ENCODE measurements around the gene BPIFA3.

BPIFA3 gene

DNA sequence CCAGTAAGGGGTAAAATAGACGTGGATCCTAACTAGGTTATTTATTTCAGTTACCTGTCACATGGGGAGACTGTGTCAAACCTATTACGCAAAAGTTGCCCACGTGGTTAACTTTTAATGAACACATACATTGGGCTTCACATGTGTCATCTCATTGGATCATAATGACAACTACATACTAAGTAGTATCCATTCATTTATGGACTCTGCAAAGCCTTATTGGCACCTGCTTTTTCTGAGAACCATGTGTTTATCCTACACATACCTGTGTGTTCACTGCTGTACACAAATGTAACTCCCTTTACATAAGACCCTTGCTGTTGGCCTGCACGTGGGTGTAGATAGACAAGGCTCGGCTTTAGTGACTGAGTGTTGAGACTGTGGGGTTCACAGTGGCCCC is 23.8 kb downstream of the BPIFA3 start (continued):
- TF ChIP-seq, protein P1, sequence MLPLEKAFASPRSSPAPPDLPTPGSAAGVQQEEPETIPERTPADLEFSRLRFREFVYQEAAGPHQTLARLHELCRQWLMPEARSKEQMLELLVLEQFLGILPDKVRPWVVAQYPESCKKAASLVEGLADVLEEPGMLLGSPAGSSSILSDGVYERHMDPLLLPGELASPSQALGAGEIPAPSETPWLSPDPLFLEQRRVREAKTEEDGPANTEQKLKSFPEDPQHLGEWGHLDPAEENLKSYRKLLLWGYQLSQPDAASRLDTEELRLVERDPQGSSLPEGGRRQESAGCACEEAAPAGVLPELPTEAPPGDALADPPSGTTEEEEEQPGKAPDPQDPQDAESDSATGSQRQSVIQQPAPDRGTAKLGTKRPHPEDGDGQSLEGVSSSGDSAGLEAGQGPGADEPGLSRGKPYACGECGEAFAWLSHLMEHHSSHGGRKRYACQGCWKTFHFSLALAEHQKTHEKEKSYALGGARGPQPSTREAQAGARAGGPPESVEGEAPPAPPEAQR (tag by site-specific recombination; IDR thresholded peaks at IDR 0.05), result no peak

DNA sequence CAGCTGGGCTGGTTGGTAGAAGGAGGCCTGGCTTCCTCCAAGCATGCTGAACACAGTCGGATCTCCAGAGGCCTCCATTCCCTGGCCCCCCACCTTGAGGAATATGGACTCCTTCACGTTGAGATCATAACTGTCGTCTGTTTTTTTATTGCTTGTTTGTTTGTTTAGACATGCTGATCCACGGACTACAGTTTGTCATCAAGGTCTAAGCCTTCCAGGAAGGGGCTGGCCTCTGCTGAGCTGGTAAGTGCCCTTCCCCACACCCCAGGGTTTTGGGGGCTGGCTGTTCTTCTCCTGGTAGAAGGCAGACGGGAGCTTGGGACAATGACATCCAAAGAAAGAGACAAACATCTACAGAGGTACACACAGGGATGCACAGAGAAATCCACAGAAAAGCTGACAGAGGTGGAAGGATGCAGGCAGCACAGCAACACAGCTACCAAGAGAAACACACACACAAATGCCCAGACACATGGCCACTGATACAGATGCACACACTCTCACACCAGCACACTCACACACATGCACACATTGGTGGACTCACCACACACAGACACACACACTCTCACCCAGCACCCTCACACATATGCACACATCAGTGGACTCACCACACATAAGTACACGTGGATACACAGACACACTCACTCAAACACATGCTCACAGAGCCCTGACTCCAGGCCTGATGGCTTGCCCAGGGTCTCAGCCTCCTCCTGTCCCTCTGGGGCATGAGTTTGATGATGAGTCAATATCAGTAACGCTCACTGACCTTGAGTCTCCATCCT is 25.4 kb downstream of the BPIFA3 start:
- Histone ChIP-seq H3K4me1 (ENCODE audit: control insufficient read depth, insufficient read depth, low read length) (no peaks in the 10 kb centered on the region), H3K9me3 (ENCODE audit: control insufficient read depth, insufficient read depth, low read depth, low read length) (no peaks in the 10 kb centered on the region), H3K4me3 (ENCODE audit: low read depth, low read length) (no peak overlapping the region), H3K27ac (ENCODE audit: extremely low read depth, low read depth, low read length) (no peak overlapping the region), H3K36me3 (ENCODE audit: control insufficient read depth in 2 of 2, insufficient read depth in 1 of 2, low read length in 2 of 2) (no peaks in the 10 kb centered on the region)
- TF ChIP-seq ZBTB17 (tag by site-specific recombination; IDR thresholded peaks at IDR 0.05) (no peak), ZIC2 (tag by site-specific recombination; IDR thresholded peaks at IDR 0.05) (peak; percentile 88), GFI1B (tag by site-specific recombination; IDR thresholded peaks at IDR 0.05) (no peak)
- ChIA-PET CTCF (no interaction called here), POLR2A (no interaction called here)

DNA sequence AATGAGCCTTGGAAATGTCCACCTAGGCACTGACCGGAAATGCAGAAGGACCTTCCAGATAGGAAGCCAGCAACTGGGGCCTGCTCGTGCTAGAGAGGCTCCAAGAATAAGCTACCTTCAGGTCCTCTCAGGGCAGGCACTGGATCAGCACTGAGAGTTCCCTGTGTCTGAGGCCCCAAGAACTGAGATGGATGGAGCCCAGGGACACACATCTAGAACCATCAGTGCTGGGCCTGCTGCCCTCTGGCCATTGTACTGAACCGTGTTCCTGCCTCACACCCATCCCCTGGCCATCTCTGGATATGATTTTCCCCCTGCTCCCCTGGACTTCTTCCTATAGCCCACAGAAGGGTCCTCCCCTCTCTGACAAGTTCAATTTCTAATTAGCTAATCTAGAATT is 28.9 kb downstream of the BPIFA3 start:
- CTCF ChIA-PET, result interaction anchor here (0.6 to 0.9 kb wide), 3 partner anchors 18 to 1904 kb away, joined by 3 to 4 read pairs (median 3); no protein-coding TSS in a partner anchor
- Histone ChIP-seq H3K27ac (ENCODE audit: extremely low read depth, low read depth, low read length) (no peak overlapping the region), H3K4me3 (ENCODE audit: low read depth, low read length) (no peak overlapping the region), H3K4me1 (ENCODE audit: control insufficient read depth, insufficient read depth, low read length) (no peaks in the 10 kb centered on the region), H3K36me3 (ENCODE audit: control insufficient read depth in 2 of 2, insufficient read depth in 1 of 2, low read length in 2 of 2) (no peaks in the 10 kb centered on the region), H3K9me3 (ENCODE audit: control insufficient read depth, insufficient read depth, low read depth, low read length) (no peaks in the 10 kb centered on the region)
- TF ChIP-seq ZNF48 (tag by site-specific recombination; IDR thresholded peaks at IDR 0.05) (no peak), BCL11A (tag by site-specific recombination; IDR thresholded peaks at IDR 0.05; ENCODE audit: low read depth) (no peak), KLF7 (tag by site-specific recombination; IDR thresholded peaks at IDR 0.05; ENCODE audit: borderline replicate concordance) (no peak), ZNF175 (tag by site-specific recombination; IDR thresholded peaks at IDR 0.05) (no peak), ZBTB17 (tag by site-specific recombination; IDR thresholded peaks at IDR 0.05) (no peak)
- POLR2A ChIA-PET, result no interaction called here

DNA sequence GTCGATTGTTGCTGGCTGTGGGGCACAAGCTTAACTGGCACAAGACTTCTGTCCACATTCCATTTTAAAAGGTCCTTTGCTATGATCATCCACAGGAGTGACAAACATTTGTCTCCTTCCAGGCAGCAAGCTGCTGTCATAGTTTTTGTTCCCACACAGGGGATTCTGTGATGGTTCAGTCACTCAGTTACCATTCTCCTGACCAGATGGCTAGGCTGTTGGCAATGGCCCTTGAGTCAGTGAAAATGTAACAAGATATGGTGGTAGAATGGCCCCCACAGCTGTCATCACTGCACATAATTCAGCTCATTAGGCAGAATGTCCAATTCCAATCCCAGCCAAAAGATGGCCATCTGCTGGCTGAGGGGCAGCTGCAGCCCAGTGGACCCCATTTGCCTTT is 32.3 kb downstream of the BPIFA3 start:
- H3K9me3 ChIP-seq (ENCODE audit: control insufficient read depth, insufficient read depth, low read depth, low read length), result no peaks in the 10 kb centered on the region
- H3K4me1 ChIP-seq (ENCODE audit: control insufficient read depth, insufficient read depth, low read length), result no peaks in the 10 kb centered on the region
- no peaks in the 10 kb centered on the region for H3K36me3 ChIP-seq (ENCODE audit: control insufficient read depth in 2 of 2, insufficient read depth in 1 of 2, low read length in 2 of 2)
- CTCF ChIA-PET, result interaction anchor here (2.1 kb wide), 1 partner anchor 13 kb away, joined by 9 read pairs; no protein-coding TSS in a partner anchor
- no peak overlapping the region for H3K4me3 ChIP-seq (ENCODE audit: low read depth, low read length)
- no peak overlapping the region for H3K27ac ChIP-seq (ENCODE audit: extremely low read depth, low read depth, low read length)
- POLR2A ChIA-PET, result no interaction called here
- TF ChIP-seq, protein P2, sequence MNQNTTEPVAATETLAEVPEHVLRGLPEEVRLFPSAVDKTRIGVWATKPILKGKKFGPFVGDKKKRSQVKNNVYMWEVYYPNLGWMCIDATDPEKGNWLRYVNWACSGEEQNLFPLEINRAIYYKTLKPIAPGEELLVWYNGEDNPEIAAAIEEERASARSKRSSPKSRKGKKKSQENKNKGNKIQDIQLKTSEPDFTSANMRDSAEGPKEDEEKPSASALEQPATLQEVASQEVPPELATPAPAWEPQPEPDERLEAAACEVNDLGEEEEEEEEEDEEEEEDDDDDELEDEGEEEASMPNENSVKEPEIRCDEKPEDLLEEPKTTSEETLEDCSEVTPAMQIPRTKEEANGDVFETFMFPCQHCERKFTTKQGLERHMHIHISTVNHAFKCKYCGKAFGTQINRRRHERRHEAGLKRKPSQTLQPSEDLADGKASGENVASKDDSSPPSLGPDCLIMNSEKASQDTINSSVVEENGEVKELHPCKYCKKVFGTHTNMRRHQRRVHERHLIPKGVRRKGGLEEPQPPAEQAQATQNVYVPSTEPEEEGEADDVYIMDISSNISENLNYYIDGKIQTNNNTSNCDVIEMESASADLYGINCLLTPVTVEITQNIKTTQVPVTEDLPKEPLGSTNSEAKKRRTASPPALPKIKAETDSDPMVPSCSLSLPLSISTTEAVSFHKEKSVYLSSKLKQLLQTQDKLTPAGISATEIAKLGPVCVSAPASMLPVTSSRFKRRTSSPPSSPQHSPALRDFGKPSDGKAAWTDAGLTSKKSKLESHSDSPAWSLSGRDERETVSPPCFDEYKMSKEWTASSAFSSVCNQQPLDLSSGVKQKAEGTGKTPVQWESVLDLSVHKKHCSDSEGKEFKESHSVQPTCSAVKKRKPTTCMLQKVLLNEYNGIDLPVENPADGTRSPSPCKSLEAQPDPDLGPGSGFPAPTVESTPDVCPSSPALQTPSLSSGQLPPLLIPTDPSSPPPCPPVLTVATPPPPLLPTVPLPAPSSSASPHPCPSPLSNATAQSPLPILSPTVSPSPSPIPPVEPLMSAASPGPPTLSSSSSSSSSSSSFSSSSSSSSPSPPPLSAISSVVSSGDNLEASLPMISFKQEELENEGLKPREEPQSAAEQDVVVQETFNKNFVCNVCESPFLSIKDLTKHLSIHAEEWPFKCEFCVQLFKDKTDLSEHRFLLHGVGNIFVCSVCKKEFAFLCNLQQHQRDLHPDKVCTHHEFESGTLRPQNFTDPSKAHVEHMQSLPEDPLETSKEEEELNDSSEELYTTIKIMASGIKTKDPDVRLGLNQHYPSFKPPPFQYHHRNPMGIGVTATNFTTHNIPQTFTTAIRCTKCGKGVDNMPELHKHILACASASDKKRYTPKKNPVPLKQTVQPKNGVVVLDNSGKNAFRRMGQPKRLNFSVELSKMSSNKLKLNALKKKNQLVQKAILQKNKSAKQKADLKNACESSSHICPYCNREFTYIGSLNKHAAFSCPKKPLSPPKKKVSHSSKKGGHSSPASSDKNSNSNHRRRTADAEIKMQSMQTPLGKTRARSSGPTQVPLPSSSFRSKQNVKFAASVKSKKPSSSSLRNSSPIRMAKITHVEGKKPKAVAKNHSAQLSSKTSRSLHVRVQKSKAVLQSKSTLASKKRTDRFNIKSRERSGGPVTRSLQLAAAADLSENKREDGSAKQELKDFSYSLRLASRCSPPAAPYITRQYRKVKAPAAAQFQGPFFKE (tag by site-specific recombination; IDR thresholded peaks at IDR 0.05; ENCODE audit: borderline replicate concordance), result no peak
- TF ChIP-seq, protein P3, sequence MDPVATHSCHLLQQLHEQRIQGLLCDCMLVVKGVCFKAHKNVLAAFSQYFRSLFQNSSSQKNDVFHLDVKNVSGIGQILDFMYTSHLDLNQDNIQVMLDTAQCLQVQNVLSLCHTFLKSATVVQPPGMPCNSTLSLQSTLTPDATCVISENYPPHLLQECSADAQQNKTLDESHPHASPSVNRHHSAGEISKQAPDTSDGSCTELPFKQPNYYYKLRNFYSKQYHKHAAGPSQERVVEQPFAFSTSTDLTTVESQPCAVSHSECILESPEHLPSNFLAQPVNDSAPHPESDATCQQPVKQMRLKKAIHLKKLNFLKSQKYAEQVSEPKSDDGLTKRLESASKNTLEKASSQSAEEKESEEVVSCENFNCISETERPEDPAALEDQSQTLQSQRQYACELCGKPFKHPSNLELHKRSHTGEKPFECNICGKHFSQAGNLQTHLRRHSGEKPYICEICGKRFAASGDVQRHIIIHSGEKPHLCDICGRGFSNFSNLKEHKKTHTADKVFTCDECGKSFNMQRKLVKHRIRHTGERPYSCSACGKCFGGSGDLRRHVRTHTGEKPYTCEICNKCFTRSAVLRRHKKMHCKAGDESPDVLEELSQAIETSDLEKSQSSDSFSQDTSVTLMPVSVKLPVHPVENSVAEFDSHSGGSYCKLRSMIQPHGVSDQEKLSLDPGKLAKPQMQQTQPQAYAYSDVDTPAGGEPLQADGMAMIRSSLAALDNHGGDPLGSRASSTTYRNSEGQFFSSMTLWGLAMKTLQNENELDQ (tag by site-specific recombination; IDR thresholded peaks at IDR 0.05; ENCODE audit: low read depth), result no peak
- TF ChIP-seq OSR2 (tag by site-specific recombination; IDR thresholded peaks at IDR 0.05) (no peak), ZNF335 (tag by site-specific recombination; conservative IDR thresholded peaks at IDR 0.05) (no peak), ZNF354C (tag by site-specific recombination; IDR thresholded peaks at IDR 0.05; ENCODE audit: borderline replicate concordance, low read depth) (no peak), ZBTB20 (tag by site-specific recombination; IDR thresholded peaks at IDR 0.05) (no peak), ZNF274 (IDR thresholded peaks at IDR 0.05; ENCODE audit: low read length) (no peak), ZNF274 (tag by site-specific recombination; IDR thresholded peaks at IDR 0.05; ENCODE audit: borderline replicate concordance) (no peak)
- TF ChIP-seq, protein P4, sequence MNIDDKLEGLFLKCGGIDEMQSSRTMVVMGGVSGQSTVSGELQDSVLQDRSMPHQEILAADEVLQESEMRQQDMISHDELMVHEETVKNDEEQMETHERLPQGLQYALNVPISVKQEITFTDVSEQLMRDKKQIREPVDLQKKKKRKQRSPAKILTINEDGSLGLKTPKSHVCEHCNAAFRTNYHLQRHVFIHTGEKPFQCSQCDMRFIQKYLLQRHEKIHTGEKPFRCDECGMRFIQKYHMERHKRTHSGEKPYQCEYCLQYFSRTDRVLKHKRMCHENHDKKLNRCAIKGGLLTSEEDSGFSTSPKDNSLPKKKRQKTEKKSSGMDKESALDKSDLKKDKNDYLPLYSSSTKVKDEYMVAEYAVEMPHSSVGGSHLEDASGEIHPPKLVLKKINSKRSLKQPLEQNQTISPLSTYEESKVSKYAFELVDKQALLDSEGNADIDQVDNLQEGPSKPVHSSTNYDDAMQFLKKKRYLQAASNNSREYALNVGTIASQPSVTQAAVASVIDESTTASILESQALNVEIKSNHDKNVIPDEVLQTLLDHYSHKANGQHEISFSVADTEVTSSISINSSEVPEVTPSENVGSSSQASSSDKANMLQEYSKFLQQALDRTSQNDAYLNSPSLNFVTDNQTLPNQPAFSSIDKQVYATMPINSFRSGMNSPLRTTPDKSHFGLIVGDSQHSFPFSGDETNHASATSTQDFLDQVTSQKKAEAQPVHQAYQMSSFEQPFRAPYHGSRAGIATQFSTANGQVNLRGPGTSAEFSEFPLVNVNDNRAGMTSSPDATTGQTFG (tag by site-specific recombination; IDR thresholded peaks at IDR 0.05; ENCODE audit: borderline replicate concordance), result no peak
